ENCODE measurements around the gene TP53I11.

DNA sequence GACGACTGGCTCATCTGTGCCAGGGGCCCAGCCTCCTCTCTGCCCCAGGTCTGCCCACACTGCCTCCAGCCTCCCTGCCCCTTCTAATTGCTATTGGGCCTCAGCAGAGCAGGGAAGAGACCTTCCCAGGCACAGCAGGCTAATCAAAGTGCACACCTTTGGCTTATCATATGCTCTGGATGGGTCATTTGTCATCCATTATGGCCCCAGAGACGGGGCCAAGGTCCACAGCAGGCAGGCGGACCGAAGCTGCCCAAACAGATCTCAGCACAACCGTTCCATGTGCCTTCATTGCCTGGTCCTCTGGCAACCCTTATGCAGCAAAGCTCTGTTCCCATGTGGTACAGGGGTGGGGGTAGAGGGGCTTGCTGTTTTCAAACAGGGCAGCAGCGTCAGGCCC, 66.6 kb downstream of the TP53I11 start:
- no peak for TF ChIP-seq EZH2 (IDR thresholded peaks at IDR 0.05; ENCODE audit: borderline replicate concordance, low read length)
- TF ChIP-seq, protein P1, sequence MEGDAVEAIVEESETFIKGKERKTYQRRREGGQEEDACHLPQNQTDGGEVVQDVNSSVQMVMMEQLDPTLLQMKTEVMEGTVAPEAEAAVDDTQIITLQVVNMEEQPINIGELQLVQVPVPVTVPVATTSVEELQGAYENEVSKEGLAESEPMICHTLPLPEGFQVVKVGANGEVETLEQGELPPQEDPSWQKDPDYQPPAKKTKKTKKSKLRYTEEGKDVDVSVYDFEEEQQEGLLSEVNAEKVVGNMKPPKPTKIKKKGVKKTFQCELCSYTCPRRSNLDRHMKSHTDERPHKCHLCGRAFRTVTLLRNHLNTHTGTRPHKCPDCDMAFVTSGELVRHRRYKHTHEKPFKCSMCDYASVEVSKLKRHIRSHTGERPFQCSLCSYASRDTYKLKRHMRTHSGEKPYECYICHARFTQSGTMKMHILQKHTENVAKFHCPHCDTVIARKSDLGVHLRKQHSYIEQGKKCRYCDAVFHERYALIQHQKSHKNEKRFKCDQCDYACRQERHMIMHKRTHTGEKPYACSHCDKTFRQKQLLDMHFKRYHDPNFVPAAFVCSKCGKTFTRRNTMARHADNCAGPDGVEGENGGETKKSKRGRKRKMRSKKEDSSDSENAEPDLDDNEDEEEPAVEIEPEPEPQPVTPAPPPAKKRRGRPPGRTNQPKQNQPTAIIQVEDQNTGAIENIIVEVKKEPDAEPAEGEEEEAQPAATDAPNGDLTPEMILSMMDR (IDR thresholded peaks at IDR 0.05; ENCODE audit: low read length): no peak

Data from OCI-LY1 (cell line).